ENCODE results near the gene TMED3.

Gene TMED3

DNA sequence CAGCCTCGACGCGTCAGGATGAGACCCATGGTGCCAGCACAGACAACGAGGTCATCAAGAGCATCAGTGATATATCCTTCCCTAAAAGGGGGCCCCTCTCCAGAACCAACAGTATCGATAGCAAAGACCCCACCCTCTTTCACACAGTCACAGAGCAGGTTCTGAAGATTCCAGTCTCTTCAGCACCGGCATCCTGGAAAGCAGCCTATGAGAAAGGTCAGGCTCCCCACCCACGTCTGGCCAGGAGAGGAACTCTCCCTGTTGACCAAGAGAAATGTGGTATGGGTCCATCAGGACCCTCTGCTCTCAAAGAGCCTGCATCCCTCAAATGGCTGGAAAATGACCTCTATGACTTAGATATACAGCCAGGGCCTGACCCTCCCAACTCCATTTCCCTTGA is 16.8 kb upstream of the TMED3 start:
- Histone ChIP-seq H3K9ac (no peak overlapping the region), H3K9me3 (ENCODE audit: control insufficient read depth, low read length) (no peaks in the 10 kb centered on the region), H3K27me3 (ENCODE audit: control insufficient read depth, insufficient read depth, low read length) (no peaks in the 10 kb centered on the region), H3K36me3 (ENCODE audit: control insufficient read depth, insufficient read depth, low read length) (no peaks in the 10 kb centered on the region), H3K4me2 (ENCODE audit: low read length) (no peak overlapping the region), H3K79me2 (no peaks in the 10 kb centered on the region), H3K4me3 (ENCODE audit: low read depth, low read length) (no peak overlapping the region), H3K4me1 (no peaks in the 10 kb centered on the region), H2AFZ (no peak overlapping the region), H3K27ac (no peak overlapping the region)
- TF ChIP-seq, protein P1, sequence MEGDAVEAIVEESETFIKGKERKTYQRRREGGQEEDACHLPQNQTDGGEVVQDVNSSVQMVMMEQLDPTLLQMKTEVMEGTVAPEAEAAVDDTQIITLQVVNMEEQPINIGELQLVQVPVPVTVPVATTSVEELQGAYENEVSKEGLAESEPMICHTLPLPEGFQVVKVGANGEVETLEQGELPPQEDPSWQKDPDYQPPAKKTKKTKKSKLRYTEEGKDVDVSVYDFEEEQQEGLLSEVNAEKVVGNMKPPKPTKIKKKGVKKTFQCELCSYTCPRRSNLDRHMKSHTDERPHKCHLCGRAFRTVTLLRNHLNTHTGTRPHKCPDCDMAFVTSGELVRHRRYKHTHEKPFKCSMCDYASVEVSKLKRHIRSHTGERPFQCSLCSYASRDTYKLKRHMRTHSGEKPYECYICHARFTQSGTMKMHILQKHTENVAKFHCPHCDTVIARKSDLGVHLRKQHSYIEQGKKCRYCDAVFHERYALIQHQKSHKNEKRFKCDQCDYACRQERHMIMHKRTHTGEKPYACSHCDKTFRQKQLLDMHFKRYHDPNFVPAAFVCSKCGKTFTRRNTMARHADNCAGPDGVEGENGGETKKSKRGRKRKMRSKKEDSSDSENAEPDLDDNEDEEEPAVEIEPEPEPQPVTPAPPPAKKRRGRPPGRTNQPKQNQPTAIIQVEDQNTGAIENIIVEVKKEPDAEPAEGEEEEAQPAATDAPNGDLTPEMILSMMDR (IDR thresholded peaks at IDR 0.05), result no peak

DNA sequence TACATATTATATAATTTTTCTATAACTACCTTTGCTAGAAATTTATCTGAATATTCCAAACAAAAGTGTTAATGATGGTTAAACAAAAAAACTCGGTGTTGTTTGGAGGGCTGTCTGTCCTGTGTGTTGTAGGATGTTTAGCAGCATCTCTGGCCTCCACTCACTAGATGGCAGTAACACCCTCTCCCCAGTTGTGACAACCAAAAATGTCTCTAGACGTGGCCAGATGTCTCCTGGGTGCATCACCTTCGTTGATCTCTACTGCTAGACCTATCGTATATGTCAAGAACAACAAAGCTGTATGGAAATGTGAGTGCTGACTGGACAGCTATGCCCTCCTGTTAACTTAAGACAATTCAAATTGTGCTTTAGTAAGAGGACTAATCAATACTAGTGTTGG is 14.3 kb upstream of the TMED3 start:
- Histone ChIP-seq H3K4me1 (no peaks in the 10 kb centered on the region), H2AFZ (no peak overlapping the region), H3K4me3 (ENCODE audit: low read depth, low read length) (no peak overlapping the region), H3K9me3 (ENCODE audit: control insufficient read depth, low read length) (no peaks in the 10 kb centered on the region), H3K79me2 (no peaks in the 10 kb centered on the region), H3K27ac (no peak overlapping the region), H3K27me3 (ENCODE audit: control insufficient read depth, insufficient read depth, low read length) (no peaks in the 10 kb centered on the region), H3K36me3 (ENCODE audit: control insufficient read depth, insufficient read depth, low read length) (no peaks in the 10 kb centered on the region), H3K9ac (no peak overlapping the region), H3K4me2 (ENCODE audit: low read length) (no peak overlapping the region)
- TF ChIP-seq, protein P1 (IDR thresholded peaks at IDR 0.05), result no peak

DNA sequence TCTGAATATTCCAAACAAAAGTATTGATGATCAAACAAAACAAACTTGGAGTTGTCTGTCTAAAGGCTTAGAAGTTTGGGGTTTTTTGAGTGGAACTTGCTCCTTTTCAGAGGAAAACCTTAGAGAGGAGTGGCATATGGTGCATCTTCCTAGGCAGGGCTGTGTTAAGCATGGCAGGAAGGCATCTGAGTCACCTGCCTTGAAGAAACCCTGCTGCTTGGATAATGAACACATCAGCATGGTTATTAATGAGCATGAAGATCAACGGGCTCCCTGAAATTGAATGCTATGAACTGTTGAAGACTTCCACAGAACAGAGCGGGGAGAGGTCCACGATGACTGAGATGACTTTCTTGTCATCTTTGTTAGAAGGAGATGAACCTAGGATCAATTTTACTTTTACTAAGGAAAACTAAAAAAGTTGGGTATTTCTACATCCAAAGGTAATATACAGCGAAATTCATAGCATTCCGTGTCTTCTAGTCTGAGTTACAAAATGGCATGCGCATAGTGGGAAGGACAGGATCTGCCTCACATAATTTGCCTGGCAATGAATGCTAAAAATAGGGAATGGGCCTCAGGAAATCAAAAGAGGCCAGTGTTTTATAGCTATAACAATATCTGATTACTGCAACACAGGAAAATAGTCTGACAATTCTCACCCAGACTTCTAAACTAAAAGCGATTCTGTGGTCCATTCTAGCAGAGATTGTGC is 11.6 kb upstream of the TMED3 start:
- H2AFZ ChIP-seq, result no peak overlapping the region
- no peaks in the 10 kb centered on the region for H3K27me3 ChIP-seq (ENCODE audit: control insufficient read depth, insufficient read depth, low read length)
- no peak overlapping the region for H3K27ac ChIP-seq
- TF ChIP-seq, protein P1 (IDR thresholded peaks at IDR 0.05), result no peak
- no peak overlapping the region for H3K9ac ChIP-seq
- no peak overlapping the region for H3K4me2 ChIP-seq (ENCODE audit: low read length)
- H3K4me1 ChIP-seq, result no peaks in the 10 kb centered on the region
- H3K4me3 ChIP-seq (ENCODE audit: low read depth, low read length), result no peak overlapping the region
- no peaks in the 10 kb centered on the region for H3K79me2 ChIP-seq
- no peaks in the 10 kb centered on the region for H3K9me3 ChIP-seq (ENCODE audit: control insufficient read depth, low read length)
- H3K36me3 ChIP-seq (ENCODE audit: control insufficient read depth, insufficient read depth, low read length), result no peaks in the 10 kb centered on the region

- no peak overlapping the region for H3K9ac ChIP-seq
Observed at GRCh38 chr15:79299841-79300235, 11.1 kb upstream of the TMED3 start.

More at GRCh38 chr15:79299841-79300235, 11.1 kb upstream of the TMED3 start:
- no peaks in the 10 kb centered on the region for H3K9me3 ChIP-seq (ENCODE audit: control insufficient read depth, low read length)
- no peak overlapping the region for H2AFZ ChIP-seq
- H3K36me3 ChIP-seq (ENCODE audit: control insufficient read depth, insufficient read depth, low read length), result no peaks in the 10 kb centered on the region
- no peaks in the 10 kb centered on the region for H3K4me1 ChIP-seq
- no peaks in the 10 kb centered on the region for H3K79me2 ChIP-seq
- no peak overlapping the region for H3K27ac ChIP-seq
- no peaks in the 10 kb centered on the region for H3K27me3 ChIP-seq (ENCODE audit: control insufficient read depth, insufficient read depth, low read length)
- H3K4me2 ChIP-seq (ENCODE audit: low read length), result no peak overlapping the region
- TF ChIP-seq, protein P1 (IDR thresholded peaks at IDR 0.05), result no peak
- H3K4me3 ChIP-seq (ENCODE audit: low read depth, low read length), result no peak overlapping the region
